A549 (cell line): ENCODE data around the gene ARHGDIG.

Experiments
- CHD4 ChIP-seq: fragments of 200-600 bp; sonication (generic); IDR thresholded peaks from 2 replicates; pipeline ENCODE4 v1.6.1; 2016; ENCODE audit warnings: antibody characterized with exemption, mild to moderate bottlenecking, borderline replicate concordance
- EP300 ChIP-seq, 2 experiments: fragments of >200 bp; sonication (Bioruptor Twin); formaldehyde crosslinking; IDR thresholded peaks; 2 replicates in 1 of 2; 3 replicates in 1 of 2; pipeline ENCODE4 v1.6.1; 2016 to 2017
- GATA3 ChIP-seq: IDR thresholded peaks from 2 replicates; pipeline ENCODE4 v1.6.1; 2012; ENCODE audit warnings: borderline replicate concordance
- NFE2L2 ChIP-seq: fragments of 150-350 bp; conservative IDR thresholded peaks from 2 replicates; pipeline ENCODE4 v1.6.1; 2014; ENCODE audit warnings: low read length
- POLR2A ChIP-seq: IDR thresholded peaks from 2 replicates; pipeline ENCODE4 v1.6.1; 2012; ENCODE audit warnings: mild to moderate bottlenecking, low read length
- POLR2AphosphoS2 ChIP-seq: conservative IDR thresholded peaks from 2 replicates; pipeline ENCODE4 v1.6.1; 2012; ENCODE audit warnings: low read length, improper control_type of control experiment, inconsistent platforms
- SMC3 ChIP-seq: fragments of >200 bp; sonication (Bioruptor Twin); formaldehyde crosslinking; IDR thresholded peaks from 3 replicates; pipeline ENCODE4 v1.6.1; 2018; ENCODE audit warnings: inconsistent platforms
- ZSCAN20 ChIP-seq: fragments of 250-450 bp; sonication (Bioruptor Pico); IDR thresholded peaks from 2 replicates; pipeline ENCODE4 v1.8.0; 2022; ENCODE audit warnings: mild to moderate bottlenecking, moderate library complexity
- TF ChIP-seq, protein P1 (sequence below): IDR thresholded peaks from 2 replicates; pipeline ENCODE4 v1.6.1; 2012
- TF ChIP-seq, protein P2 (sequence below): fragments of >200 bp; sonication (Bioruptor Twin); formaldehyde crosslinking; IDR thresholded peaks from 3 replicates; pipeline ENCODE4 v1.5.1; 2016
- TF ChIP-seq, protein P3 (sequence below): fragments of 250-450 bp; sonication (Bioruptor Pico); IDR thresholded peaks from 2 replicates; pipeline ENCODE4 v1.5.0; 2021; ENCODE audit warnings: mild to moderate bottlenecking, moderate library complexity, borderline replicate concordance

DNA sequence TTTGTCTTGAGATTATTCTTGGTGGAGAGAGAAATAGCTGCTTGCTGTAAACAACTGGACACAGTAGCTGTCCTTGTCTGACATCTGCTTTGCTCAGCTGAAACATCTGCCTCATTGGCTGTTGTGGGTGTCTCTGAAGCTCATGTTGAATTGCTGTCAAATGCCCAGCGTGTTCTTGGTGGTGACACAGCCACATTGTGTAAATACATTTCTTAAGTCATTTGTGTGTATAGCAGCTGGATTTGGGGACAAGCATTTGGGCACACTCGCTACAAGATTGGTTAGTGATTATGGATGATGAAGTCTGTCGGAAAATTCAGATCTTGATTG lies 40.5 kb upstream of the ARHGDIG start:
- TF ChIP-seq, protein P1, sequence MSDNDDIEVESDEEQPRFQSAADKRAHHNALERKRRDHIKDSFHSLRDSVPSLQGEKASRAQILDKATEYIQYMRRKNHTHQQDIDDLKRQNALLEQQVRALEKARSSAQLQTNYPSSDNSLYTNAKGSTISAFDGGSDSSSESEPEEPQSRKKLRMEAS: no peak
- TF ChIP-seq, protein P2, sequence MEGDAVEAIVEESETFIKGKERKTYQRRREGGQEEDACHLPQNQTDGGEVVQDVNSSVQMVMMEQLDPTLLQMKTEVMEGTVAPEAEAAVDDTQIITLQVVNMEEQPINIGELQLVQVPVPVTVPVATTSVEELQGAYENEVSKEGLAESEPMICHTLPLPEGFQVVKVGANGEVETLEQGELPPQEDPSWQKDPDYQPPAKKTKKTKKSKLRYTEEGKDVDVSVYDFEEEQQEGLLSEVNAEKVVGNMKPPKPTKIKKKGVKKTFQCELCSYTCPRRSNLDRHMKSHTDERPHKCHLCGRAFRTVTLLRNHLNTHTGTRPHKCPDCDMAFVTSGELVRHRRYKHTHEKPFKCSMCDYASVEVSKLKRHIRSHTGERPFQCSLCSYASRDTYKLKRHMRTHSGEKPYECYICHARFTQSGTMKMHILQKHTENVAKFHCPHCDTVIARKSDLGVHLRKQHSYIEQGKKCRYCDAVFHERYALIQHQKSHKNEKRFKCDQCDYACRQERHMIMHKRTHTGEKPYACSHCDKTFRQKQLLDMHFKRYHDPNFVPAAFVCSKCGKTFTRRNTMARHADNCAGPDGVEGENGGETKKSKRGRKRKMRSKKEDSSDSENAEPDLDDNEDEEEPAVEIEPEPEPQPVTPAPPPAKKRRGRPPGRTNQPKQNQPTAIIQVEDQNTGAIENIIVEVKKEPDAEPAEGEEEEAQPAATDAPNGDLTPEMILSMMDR: no peak
- TF ChIP-seq, protein P3, sequence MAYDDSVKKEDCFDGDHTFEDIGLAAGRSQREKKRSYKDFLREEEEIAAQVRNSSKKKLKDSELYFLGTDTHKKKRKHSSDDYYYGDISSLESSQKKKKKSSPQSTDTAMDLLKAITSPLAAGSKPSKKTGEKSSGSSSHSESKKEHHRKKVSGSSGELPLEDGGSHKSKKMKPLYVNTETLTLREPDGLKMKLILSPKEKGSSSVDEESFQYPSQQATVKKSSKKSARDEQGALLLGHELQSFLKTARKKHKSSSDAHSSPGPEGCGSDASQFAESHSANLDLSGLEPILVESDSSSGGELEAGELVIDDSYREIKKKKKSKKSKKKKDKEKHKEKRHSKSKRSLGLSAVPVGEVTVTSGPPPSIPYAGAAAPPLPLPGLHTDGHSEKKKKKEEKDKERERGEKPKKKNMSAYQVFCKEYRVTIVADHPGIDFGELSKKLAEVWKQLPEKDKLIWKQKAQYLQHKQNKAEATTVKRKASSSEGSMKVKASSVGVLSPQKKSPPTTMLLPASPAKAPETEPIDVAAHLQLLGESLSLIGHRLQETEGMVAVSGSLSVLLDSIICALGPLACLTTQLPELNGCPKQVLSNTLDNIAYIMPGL (CRISPR knock-in tag): no peak
- TF ChIP-seq GATA3 (no peak), SMC3 (no peak), POLR2A (no peak), POLR2AphosphoS2 (no peak), EP300 (IDR thresholded peaks at IDR 0.05) (no peak), ZSCAN20 (CRISPR knock-in tag) (no peak), NFE2L2 (no peak), CHD4 (no peak)
